NB4 (cell line): ENCODE results near the gene BCAS3.

Experiments
- CTCF ChIP-seq: IDR thresholded peaks from one replicate; pipeline ENCODE4 v1.5.1; 2012; ENCODE audit warnings: low read depth, low read length
- MAX ChIP-seq: IDR thresholded peaks from 2 replicates; pipeline ENCODE4 v1.6.1; 2011; ENCODE audit warnings: low read depth, low read length
- MYC ChIP-seq: IDR thresholded peaks from 2 replicates; pipeline ENCODE4 v1.6.1; 2011; ENCODE audit warnings: low read depth, low read length
- POLR2A ChIP-seq: IDR thresholded peaks from 2 replicates; pipeline ENCODE4 v1.6.1; 2011; ENCODE audit warnings: mild to moderate bottlenecking; ENCODE audit not compliant: insufficient read length; ENCODE audit errors: extremely low read depth

GRCh38 chr17:60641126-60641525, 36.5 kb upstream of the BCAS3 start:
- no peak for TF ChIP-seq CTCF
- no peak for TF ChIP-seq MYC
- no peak for TF ChIP-seq POLR2A
- no peak for TF ChIP-seq MAX
